BLaER1 (cell line): ENCODE results near the gene GPHB5.
"Not testable (repeated sequence)": the region's sequence is repeated elsewhere in the genome, so short reads cannot be mapped to it uniquely, and the experiment has no call there.

Experiments
- H3K27ac ChIP-seq: shearing (Covaris generic); formaldehyde crosslinking; 2 replicates; pipeline ENCODE4 v1.8.1; 2022
- H3K27me3 ChIP-seq: shearing (Covaris generic); formaldehyde crosslinking; 2 replicates; pipeline ENCODE4 v1.8.1; 2022
- H3K36me3 ChIP-seq: shearing (Covaris generic); formaldehyde crosslinking; 2 replicates; pipeline ENCODE4 v1.8.1; 2022
- H3K4me1 ChIP-seq: shearing (Covaris generic); formaldehyde crosslinking; 2 replicates; pipeline ENCODE4 v1.8.1; 2022
- H3K4me2 ChIP-seq: shearing (Covaris generic); formaldehyde crosslinking; 2 replicates; pipeline ENCODE4 v1.8.1; 2022
- H3K4me3 ChIP-seq: shearing (Covaris generic); formaldehyde crosslinking; 2 replicates; pipeline ENCODE4 v1.8.1; 2022
- H3K9ac ChIP-seq: shearing (Covaris generic); formaldehyde crosslinking; 2 replicates; pipeline ENCODE4 v1.8.1; 2022
- H3K9me3 ChIP-seq: shearing (Covaris generic); formaldehyde crosslinking; 2 replicates; pipeline ENCODE4 v1.8.1; 2022
- H4K20me1 ChIP-seq: shearing (Covaris generic); formaldehyde crosslinking; 2 replicates; pipeline ENCODE4 v1.8.1; 2022
- Cebpa-rat ChIP-seq: shearing (Covaris generic); IDR thresholded peaks from 2 replicates; pipeline ENCODE4 v1.8.1; 2022

The GPHB5 gene

DNA sequence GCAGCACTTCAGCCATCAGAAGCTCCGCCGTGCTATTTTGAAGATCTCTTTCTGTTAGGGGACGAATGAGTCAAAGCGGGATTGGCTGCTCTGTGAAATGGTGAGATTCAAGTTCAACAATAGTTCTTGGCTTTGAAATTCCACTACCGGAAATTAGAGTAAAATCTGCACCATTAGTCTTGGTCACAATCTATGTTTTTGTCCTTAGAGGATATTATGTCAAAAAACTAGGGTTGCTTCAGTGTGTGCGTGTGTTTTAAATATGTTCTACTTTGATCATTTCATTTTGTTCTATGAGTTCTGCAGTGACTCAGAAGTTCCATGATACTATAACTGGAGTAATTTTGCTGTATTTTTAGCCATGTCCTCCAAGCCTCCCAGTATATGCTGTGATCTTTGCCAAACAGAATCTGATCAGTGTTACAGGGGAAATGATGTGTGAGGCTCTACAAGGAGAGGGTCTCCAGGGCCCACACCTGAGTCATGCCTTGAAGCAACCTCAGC, 22.6 kb downstream of the GPHB5 start:
- Histone ChIP-seq H4K20me1 (no peaks in the 10 kb centered on the region), H3K36me3 (no peaks in the 10 kb centered on the region), H3K9ac (no peak overlapping the region), H3K9me3 (no peaks in the 10 kb centered on the region), H3K4me1 (peaks cover 54% of the 10 kb centered on the region), H3K4me2 (peak overlapping the region; percentile 56), H3K27ac (0 out of 2 replicates have a peak overlapping the region, but pooled peaks have one; percentile 29), H3K27me3 (no peaks in the 10 kb centered on the region), H3K4me3 (no peak overlapping the region)
- TF ChIP-seq Cebpa-rat = no peak

DNA sequence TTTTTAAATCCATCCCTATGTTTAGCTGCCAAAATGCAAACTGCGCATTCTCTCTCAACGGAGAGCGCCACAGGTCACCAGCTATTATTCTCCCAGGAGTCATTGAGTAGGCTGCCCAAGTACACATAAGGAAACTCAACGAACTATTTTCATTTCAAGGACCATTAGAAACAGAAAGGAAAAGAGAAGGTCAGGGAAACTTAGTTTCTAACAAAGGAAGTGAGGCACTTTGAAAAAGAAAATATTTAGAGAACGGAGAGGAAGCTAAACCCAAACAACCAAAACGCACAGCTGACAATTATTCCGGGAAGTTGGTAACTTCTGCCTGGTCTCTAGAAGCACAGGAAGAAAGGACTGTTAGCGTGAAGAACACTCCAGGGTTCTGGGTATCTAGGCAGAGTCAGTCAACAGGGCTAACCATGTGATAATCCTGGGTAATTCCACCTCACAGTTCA, 23.5 kb downstream of the GPHB5 start:
- no peaks in the 10 kb centered on the region for H3K9me3 ChIP-seq
- peak overlapping the region; percentile 29 for H3K27ac ChIP-seq
- no peak for TF ChIP-seq Cebpa-rat
- H3K4me3 ChIP-seq = no peak overlapping the region
- no peaks in the 10 kb centered on the region for H3K27me3 ChIP-seq
- no peaks in the 10 kb centered on the region for H4K20me1 ChIP-seq
- no peak overlapping the region for H3K9ac ChIP-seq
- H3K4me1 ChIP-seq = peaks cover 54% of the 10 kb centered on the region
- no peaks in the 10 kb centered on the region for H3K36me3 ChIP-seq
- peak overlapping the region; percentile 56 for H3K4me2 ChIP-seq

DNA sequence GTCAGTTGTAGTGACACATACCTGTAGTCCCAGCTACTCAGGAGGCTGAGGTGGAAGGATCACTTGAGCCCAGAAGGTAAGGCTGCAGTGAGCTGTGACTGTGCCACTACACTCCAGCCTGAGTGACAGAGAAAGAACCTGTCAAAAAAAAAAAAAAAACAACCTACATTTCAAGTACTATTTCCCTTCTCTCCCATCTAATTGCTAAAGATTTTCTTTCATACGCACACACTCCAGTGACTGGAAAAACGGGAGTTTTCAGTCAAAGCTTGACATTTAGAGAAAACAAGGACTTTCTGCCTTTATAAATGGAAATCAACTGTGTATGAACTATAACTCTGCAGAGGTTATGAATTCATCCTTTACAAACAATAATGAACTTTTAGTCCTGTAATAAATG, 25.9 kb downstream of the GPHB5 start:
- no peaks in the 10 kb centered on the region for H3K27me3 ChIP-seq
- H3K36me3 ChIP-seq = no peaks in the 10 kb centered on the region
- TF ChIP-seq Cebpa-rat = no peak
- no peaks in the 10 kb centered on the region for H3K9me3 ChIP-seq
- no peak overlapping the region for H3K27ac ChIP-seq
- H3K4me3 ChIP-seq = no peak overlapping the region
- H3K4me2 ChIP-seq = peak overlapping the region; percentile 36; the same call in 1 of the 2 replicates
- H4K20me1 ChIP-seq = no peaks in the 10 kb centered on the region
- H3K9ac ChIP-seq = no peak overlapping the region
- H3K4me1 ChIP-seq = peaks cover 39% of the 10 kb centered on the region

DNA sequence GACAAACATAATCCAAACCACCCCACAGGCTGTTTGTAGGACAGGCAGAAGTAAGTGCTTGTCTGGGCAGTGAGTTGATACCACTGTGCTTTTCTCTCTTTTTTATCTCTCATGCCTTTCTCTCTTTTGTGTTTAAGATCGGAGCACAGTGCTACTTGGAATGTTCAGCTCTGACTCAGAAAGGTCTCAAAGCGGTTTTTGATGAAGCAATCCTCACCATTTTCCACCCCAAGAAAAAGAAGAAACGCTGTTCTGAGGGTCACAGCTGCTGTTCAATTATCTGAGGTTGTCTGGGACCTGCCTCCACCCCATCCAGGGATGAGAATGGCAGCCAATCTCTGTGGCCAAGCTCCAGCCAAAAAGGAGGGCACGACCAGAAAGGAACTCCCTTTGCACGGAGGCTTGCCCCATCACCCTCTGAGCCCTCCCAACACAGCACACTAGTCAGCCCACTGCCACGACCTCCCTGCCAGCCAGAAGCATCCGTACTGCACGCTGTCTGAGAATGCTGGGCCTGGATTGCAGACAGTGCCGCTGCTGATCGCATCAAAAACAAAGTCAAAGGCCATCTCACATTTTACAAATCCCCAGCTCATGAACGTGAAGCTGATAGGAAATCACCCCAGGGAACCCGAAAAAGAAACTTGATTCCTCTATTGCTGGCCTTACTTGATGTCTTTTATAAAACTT, 27.8 kb downstream of the GPHB5 start:
- Histone ChIP-seq H3K27ac (no peak overlapping the region), H3K36me3 (no peaks in the 10 kb centered on the region)

DNA sequence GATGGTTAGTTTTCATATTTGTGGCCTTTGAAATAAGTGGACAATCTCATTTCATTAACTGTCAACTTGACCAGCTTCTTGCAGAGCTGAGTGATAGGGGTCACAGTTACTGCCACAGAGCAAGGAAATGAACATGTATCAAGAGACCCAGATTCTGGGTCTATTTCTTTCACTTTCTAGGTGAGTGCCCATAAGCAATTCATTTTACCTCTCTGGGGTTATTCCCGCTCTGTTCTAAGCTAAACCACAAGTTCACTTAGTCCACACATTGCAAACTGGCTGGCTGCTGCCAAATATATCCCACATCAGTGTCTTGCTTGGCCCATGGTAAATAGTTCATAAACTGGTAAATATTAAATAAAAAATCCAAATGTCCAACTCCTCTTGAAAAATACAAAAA, 29.9 kb downstream of the GPHB5 start:
- no peaks in the 10 kb centered on the region for H3K27me3 ChIP-seq

More for the DNA sequence above, 27.8 kb downstream of the GPHB5 start:
- no peaks in the 10 kb centered on the region for H3K27me3 ChIP-seq
- H3K4me1 ChIP-seq = peaks cover 30% of the 10 kb centered on the region
- H3K4me3 ChIP-seq = no peak overlapping the region
- no peaks in the 10 kb centered on the region for H4K20me1 ChIP-seq
- no peaks in the 10 kb centered on the region for H3K9me3 ChIP-seq
- no peak for TF ChIP-seq Cebpa-rat
- H3K4me2 ChIP-seq = no peak overlapping the region
- no peak overlapping the region for H3K9ac ChIP-seq

DNA sequence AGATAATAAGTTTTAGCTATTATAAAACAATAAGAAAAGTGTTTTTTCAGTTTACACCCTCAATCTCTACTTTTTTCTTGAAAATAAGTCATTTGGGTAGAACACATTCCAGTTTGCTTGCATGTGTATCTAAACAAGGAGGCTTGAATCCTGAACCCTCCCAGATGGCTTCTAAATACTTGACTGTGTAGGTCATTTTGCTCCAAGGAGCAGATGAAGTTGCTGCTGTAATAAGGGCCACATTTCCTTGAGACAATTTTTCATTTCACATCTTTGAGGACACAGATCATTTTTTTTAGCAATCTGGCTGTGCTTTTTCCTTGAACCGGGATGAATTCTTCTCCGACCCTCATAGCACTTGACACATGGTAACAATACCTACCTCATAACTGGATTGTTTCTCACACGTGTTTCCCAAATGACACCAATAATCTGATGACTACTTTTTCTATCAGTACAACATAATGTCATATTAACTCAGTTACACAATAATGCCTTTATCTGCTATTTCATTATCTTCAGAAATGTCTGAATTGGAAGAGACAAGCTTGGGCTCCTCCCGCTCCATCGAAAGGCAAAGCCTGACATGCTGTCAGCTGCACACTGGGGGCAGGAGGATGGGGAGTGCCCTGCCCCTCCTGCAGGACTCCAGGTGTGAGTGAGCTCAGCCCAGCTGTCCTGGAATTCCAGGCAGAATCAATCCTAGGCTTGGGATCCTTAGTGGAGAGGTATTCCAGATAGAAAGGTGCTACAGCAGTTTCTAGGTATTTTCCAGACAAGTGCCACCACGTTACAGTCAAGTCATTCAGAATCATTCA, 30.9 kb downstream of the GPHB5 start:
- Histone ChIP-seq H3K4me2 (no peak overlapping the region), H3K27me3 (no peaks in the 10 kb centered on the region), H4K20me1 (no peaks in the 10 kb centered on the region), H3K4me3 (no peak overlapping the region), H3K36me3 (no peaks in the 10 kb centered on the region), H3K9me3 (no peaks in the 10 kb centered on the region), H3K9ac (no peak overlapping the region), H3K4me1 (peaks cover 8% of the 10 kb centered on the region; the same call in 1 of the 2 replicates), H3K27ac (no peak overlapping the region)
- no peak for TF ChIP-seq Cebpa-rat

More for the DNA sequence above, 29.9 kb downstream of the GPHB5 start:
- H3K4me3 ChIP-seq = no peak overlapping the region
- no peaks in the 10 kb centered on the region for H4K20me1 ChIP-seq
- H3K9me3 ChIP-seq = no peaks in the 10 kb centered on the region
- H3K9ac ChIP-seq = no peak overlapping the region
- peaks cover 18% of the 10 kb centered on the region; the same call in 1 of the 2 replicates for H3K4me1 ChIP-seq
- H3K36me3 ChIP-seq = no peaks in the 10 kb centered on the region
- H3K27ac ChIP-seq = no peak overlapping the region
- no peak overlapping the region for H3K4me2 ChIP-seq
- TF ChIP-seq Cebpa-rat = no peak

DNA sequence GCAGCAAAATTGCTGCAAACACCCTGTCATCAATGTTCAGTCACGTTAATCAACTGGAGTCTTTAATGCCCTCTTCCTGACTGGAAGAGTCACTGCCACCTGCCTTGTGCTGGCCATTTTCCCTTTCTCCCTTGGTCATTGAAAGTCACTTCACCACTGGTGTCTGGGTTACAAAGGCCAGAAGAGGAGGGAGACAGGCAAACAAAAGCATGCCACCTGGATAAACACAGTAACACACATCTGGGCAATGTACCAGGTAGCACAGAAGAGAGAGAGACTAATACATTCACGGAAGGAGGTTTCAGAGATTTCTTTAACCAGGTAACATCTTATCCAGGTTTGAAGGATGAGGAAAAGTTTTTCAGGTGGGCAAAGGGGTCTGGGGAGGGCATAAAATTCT, 32.7 kb downstream of the GPHB5 start:
- H3K9me3 ChIP-seq = no peaks in the 10 kb centered on the region
- no peaks in the 10 kb centered on the region for H3K27me3 ChIP-seq
- H3K9ac ChIP-seq = no peak overlapping the region
- H3K27ac ChIP-seq = no peak overlapping the region
- H3K36me3 ChIP-seq = no peaks in the 10 kb centered on the region
- no peak overlapping the region for H3K4me3 ChIP-seq
- no peak overlapping the region for H3K4me2 ChIP-seq
- no peaks in the 10 kb centered on the region for H4K20me1 ChIP-seq
- peaks cover 6% of the 10 kb centered on the region; the same call in 1 of the 2 replicates for H3K4me1 ChIP-seq
- TF ChIP-seq Cebpa-rat = no peak

DNA sequence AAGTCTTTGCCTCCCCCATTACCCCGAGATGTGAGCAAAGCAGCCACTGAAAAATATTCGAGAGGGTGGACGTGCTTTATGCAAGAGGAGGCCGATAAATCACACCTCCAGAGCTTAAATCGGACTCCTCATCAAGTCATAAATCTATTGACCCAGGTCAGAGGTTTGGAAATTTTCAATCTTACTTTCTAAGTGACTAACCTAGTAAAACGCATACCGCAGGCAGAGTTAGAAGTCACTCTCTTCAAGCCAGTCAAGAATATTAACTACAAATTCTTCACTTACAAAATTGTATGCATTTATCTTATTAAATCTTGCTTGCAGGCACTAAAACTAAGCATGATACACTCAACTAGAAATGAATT, 34.9 kb downstream of the GPHB5 start:
- Histone ChIP-seq H3K27ac (no peak overlapping the region), H3K27me3 (no peaks in the 10 kb centered on the region), H3K9ac (no peak overlapping the region), H3K36me3 (no peaks in the 10 kb centered on the region), H3K9me3 (no peaks in the 10 kb centered on the region), H3K4me3 (no peak overlapping the region), H3K4me1 (peaks cover 6% of the 10 kb centered on the region; the same call in 1 of the 2 replicates), H4K20me1 (no peaks in the 10 kb centered on the region), H3K4me2 (no peak overlapping the region)
- TF ChIP-seq Cebpa-rat = no peak

DNA sequence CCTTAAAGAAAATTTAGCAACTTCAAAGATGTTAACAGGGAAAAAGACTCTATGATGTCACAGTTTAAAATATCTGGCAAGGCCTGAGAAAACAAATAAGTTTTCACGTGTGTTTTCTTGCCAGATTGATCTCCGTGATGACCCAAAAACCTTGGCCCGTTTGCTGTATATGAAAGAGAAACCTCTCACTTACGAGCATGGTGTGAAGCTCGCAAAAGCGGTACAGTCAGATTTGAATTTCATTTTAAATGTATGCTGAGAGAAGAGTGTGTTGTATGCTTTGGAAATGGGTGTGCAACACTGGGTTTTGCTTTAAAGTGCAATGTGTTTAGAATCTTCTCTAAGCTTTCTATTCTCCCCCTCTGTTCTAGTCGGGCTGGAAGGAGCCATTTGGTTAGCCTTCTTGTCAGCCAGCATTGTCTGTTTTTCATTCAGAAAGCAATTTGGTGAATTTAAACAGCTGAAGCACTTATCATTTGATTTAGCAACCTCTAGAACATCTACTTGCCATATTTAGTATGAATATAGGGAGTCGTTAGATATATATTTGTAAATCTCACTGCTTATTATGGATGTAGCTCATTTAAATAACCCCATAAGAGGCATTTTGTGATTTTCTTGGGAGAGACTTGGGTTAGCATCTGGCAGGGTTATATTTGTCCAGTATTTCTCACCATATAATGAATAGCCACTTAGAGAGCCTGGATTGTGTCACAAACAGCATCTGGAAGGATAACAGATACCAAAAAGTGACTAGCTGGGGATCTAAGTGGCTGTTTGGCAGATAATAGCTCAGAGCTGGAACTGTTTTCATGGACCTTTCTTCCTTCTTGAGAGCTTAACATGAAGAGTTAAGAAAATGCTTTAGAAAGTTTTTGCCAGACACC, 35.5 kb downstream of the GPHB5 start:
- Histone ChIP-seq H3K9me3 (no peaks in the 10 kb centered on the region), H4K20me1 (no peaks in the 10 kb centered on the region), H3K27ac (no peak overlapping the region), H3K4me1 (peaks cover 6% of the 10 kb centered on the region; the same call in 1 of the 2 replicates), H3K9ac (no peak overlapping the region), H3K4me3 (no peak overlapping the region), H3K36me3 (no peaks in the 10 kb centered on the region), H3K4me2 (no peak overlapping the region), H3K27me3 (no peaks in the 10 kb centered on the region)
- TF ChIP-seq Cebpa-rat = no peak

DNA sequence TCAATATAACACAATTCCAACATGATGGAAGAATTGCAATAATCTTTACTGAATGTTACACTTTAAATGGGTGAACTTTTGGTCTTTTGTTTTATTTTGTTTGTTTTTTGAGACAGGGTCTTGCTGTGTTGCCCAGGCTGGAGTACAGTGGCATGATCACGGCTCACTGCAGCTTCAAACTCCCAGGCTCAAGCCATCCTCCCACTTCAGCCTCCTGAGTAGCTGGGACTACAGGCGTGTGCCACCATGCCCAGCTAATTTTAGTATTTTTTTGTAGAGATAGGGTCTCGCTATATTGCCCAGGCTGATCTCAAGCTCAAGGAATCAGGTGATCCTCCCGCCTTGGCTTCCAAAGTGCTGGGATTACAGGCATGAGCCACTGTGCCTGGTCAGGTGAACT, 38.8 kb downstream of the GPHB5 start:
- H3K9ac ChIP-seq, H3K27ac ChIP-seq, H3K4me2 ChIP-seq, H3K27me3 ChIP-seq, H3K4me1 ChIP-seq, H4K20me1 ChIP-seq, H3K4me3 ChIP-seq, H3K36me3 ChIP-seq, H3K9me3 ChIP-seq: not testable (repeated sequence)
